Activated T-cell treated with anti-CD3 and anti-CD28 coated beads for 24 hours (primary cell): ENCODE measurements around the gene FCHSD2.
"Not testable (repeated sequence)": the region's sequence is repeated elsewhere in the genome, so short reads cannot be mapped to it uniquely, and the experiment has no call there.

Experiments
- DNase-seq: peaks from one replicate; pipeline ENCODE4 v3.0.0-alpha.2; 2020; ENCODE audit warnings: low read depth

Gene FCHSD2

GRCh38 chr11:72864702-72865655 is 277.1 kb downstream of the FCHSD2 start:
- DNase-seq, result no peak

- DNase-seq, result no peak
Observed at GRCh38 chr11:72863916-72864315, 278.2 kb downstream of the FCHSD2 start.

- no peak for DNase-seq
Observed at GRCh38 chr11:72863091-72863490, 279.0 kb downstream of the FCHSD2 start.

- no peak for DNase-seq
Observed at GRCh38 chr11:72860592-72860991, 281.5 kb downstream of the FCHSD2 start.

- DNase-seq, result no peak
Observed at GRCh38 chr11:72860010-72860409, 282.1 kb downstream of the FCHSD2 start.

GRCh38 chr11:72859126-72859525 is 283.0 kb downstream of the FCHSD2 start:
- no peak for DNase-seq

- DNase-seq, result not testable (repeated sequence)
Observed at GRCh38 chr11:72858267-72858666, 283.9 kb downstream of the FCHSD2 start.

- no peak for DNase-seq
Observed at GRCh38 chr11:72856551-72857345, 285.4 kb downstream of the FCHSD2 start.

GRCh38 chr11:72856065-72856464 is 286.1 kb downstream of the FCHSD2 start:
- DNase-seq, result no peak

- no peak for DNase-seq
Observed at GRCh38 chr11:72851726-72852125, 290.4 kb downstream of the FCHSD2 start.

GRCh38 chr11:72850832-72851231 is 291.3 kb downstream of the FCHSD2 start:
- DNase-seq, result no peak

GRCh38 chr11:72848846-72849466 is 293.2 kb downstream of the FCHSD2 start:
- no peak for DNase-seq

- no peak for DNase-seq
Observed at GRCh38 chr11:72844356-72844755, 297.8 kb downstream of the FCHSD2 start.

GRCh38 chr11:72842653-72843330 is 299.3 kb downstream of the FCHSD2 start:
- no peak for DNase-seq

- DNase-seq, result no peak
Observed at GRCh38 chr11:72842126-72842525, 300.0 kb downstream of the FCHSD2 start.

- DNase-seq, result no peak
Observed at GRCh38 chr11:72841397-72841796, 300.7 kb downstream of the FCHSD2 start.

GRCh38 chr11:72840780-72841179 is 301.3 kb downstream of the FCHSD2 start:
- no peak for DNase-seq

GRCh38 chr11:72838691-72839305 is 303.3 kb downstream of the FCHSD2 start:
- DNase-seq, result no peak

GRCh38 chr11:72836111-72836510 is 306.0 kb downstream of the FCHSD2 start:
- DNase-seq, result no peak

- DNase-seq, result no peak
Observed at GRCh38 chr11:72834905-72835304, 307.2 kb downstream of the FCHSD2 start.

- DNase-seq, result no peak
Observed at GRCh38 chr11:72833811-72834493, 308.2 kb downstream of the FCHSD2 start.
